Prostate gland (tissue), 2 donors: Measurements from ENCODE around the gene WDR4. TPM values are rescaled to one million over a fixed set of nuclear protein-coding genes. Genes with fewer than 3 reads are reported as not detected.
A peak's percentile ranks its signal among the peaks of the same experiment; 100 is the strongest.

Experiments used
- DNase-seq: peaks from one replicate; pipeline ENCODE4 v3.0.0-alpha.2; 2019; ENCODE audit warnings: low spot score
- H3K27ac ChIP-seq, 2 donors: fragments of 200-600 bp; sonication (generic); 2 replicates each; pipeline ENCODE4 v1.5.1; 2017 to 2019
- H3K27me3 ChIP-seq: fragments of 200-600 bp; sonication (generic); replicated peaks from 2 replicates; pipeline ENCODE4 v1.5.1; 2019; ENCODE audit not compliant: insufficient read depth
- H3K36me3 ChIP-seq, 2 donors: fragments of 200-600 bp; sonication (generic); 1 replicate in 1 of 2; 2 replicates in 1 of 2; pipeline versions ENCODE4 v1.5.1 to v1.8.1; 2017 to 2019
- H3K4me1 ChIP-seq: fragments of 200-600 bp; sonication (generic); replicated peaks from 2 replicates; pipeline ENCODE4 v1.5.1; 2019
- H3K4me3 ChIP-seq, 2 donors: fragments of 200-600 bp; sonication (generic); 2 replicates each; pipeline ENCODE4 v1.5.1; 2017 to 2019
- H3K9me3 ChIP-seq: fragments of 200-600 bp; sonication (generic); 2 replicates; pipeline ENCODE4 v1.5.1; 2017
- CTCF ChIP-seq, 4 experiments: fragments of 200-600 bp in 2 of 4; fragments of 450-650 bp in 2 of 4; sonication (generic) in 2 of 4; IDR thresholded peaks; 1 replicate in 3 of 4; 2 replicates in 1 of 4; pipeline ENCODE4 v1.5.1; 2016 to 2019; ENCODE audit warnings: antibody characterized with exemption in 4 of 4, mild to moderate bottlenecking in 2 of 4, moderate library complexity in 2 of 4
- POLR2A ChIP-seq: fragments of 450-650 bp; IDR thresholded peaks from one replicate; pipeline ENCODE4 v1.6.1; 2016; ENCODE audit warnings: antibody characterized with exemption, mild to moderate bottlenecking
- POLR2AphosphoS5 ChIP-seq: sonication (generic); formaldehyde crosslinking; IDR thresholded peaks from one replicate; pipeline ENCODE4 v1.6.1; 2017; ENCODE audit warnings: antibody characterized with exemption
- WGBS: methylation state at CpG from one replicate; pipeline ENCODE4 v1.1.5; 2018; 5-methylcytosine and 5-hydroxymethylcytosine counted together
- intact Hi-C: fragments of 100-400 bp; cut with DNase I; formaldehyde crosslinking; loops from one replicate; pipeline ENCODE4 v1.14.2; 2022
- total RNA-seq, 2 donors: library from RNA; depleted of rRNA; stranded (reverse); fragments of >200 nt; gene quantifications; one replicate each; pipeline ENCODE4 v1.1.0, GENCODE V29; 2016

WDR4 gene
- total RNA-seq, 2 donors from 2014 or later, result 7.0 to 11.9 TPM

- H3K4me1 ChIP-seq, result no peaks in the 10 kb centered on the region
- 97% methylated on average over 20 of the region's 20 CpGs for WGBS
- H3K27me3 ChIP-seq, result no peaks in the 10 kb centered on the region
- H3K27ac ChIP-seq, result no peak overlapping the region
- intact Hi-C loops, result no loop called here
- H3K36me3 ChIP-seq, result peaks cover 13 to 22% of the 10 kb centered on the region in 2 donors
- no peak for TF ChIP-seq CTCF (IDR thresholded peaks at IDR 0.05)
- no peak for TF ChIP-seq POLR2AphosphoS5
- TF ChIP-seq POLR2A, result no peak
- H3K4me3 ChIP-seq, result no peak overlapping the region
- H3K9me3 ChIP-seq, result no peaks in the 10 kb centered on the region
- no peak for DNase-seq
Observed at GRCh38 chr21:42852925-42853570, 26.3 kb downstream of the WDR4 start.

- H3K4me1 ChIP-seq, result no peaks in the 10 kb centered on the region
- no peaks in the 10 kb centered on the region for H3K9me3 ChIP-seq
- H3K36me3 ChIP-seq, result peaks cover 13 to 21% of the 10 kb centered on the region in 2 donors
- H3K27me3 ChIP-seq, result no peaks in the 10 kb centered on the region
- DNase-seq, result no peak
- intact Hi-C loops, result no loop called here
- no peak overlapping the region for H3K27ac ChIP-seq
- 94% methylated on average over 19 of the region's 19 CpGs for WGBS
- H3K4me3 ChIP-seq, result no peak overlapping the region
- TF ChIP-seq POLR2AphosphoS5, result no peak
- no peak for TF ChIP-seq CTCF (IDR thresholded peaks at IDR 0.05)
- TF ChIP-seq POLR2A, result no peak
Observed at GRCh38 chr21:42851812-42852665, 27.3 kb downstream of the WDR4 start.

- intact Hi-C loops, result no loop called here
- H3K4me3 ChIP-seq, result no peak overlapping the region
- no peak for DNase-seq
- 84% methylated on average over 17 of the region's 21 CpGs for whole genome bisulfite sequencing
- H3K36me3 ChIP-seq, result peaks cover 8 to 16% of the 10 kb centered on the region in 2 donors
- no peaks in the 10 kb centered on the region for H3K9me3 ChIP-seq
- H3K27ac ChIP-seq, result no peak overlapping the region
- no peaks in the 10 kb centered on the region for H3K27me3 ChIP-seq
- H3K4me1 ChIP-seq, result no peaks in the 10 kb centered on the region
- peak in 2 of 4 experiments; percentile 22 to 32 for TF ChIP-seq CTCF (IDR thresholded peaks at IDR 0.05)
- no peak for TF ChIP-seq POLR2AphosphoS5
- no peak for TF ChIP-seq POLR2A
Observed at GRCh38 chr21:42850866-42851391, 28.4 kb downstream of the WDR4 start.

- TF ChIP-seq POLR2AphosphoS5 (no peak), CTCF (IDR thresholded peaks at IDR 0.05) (no peak), POLR2A (no peak)
- DNase-seq, result no peak
- intact Hi-C loops, result no loop called here
- no peak overlapping the region for H3K27ac ChIP-seq
- no peaks in the 10 kb centered on the region for H3K9me3 ChIP-seq
- no peaks in the 10 kb centered on the region for H3K27me3 ChIP-seq
- WGBS, result 95% methylated on average over 9 of the region's 10 CpGs
- H3K4me1 ChIP-seq, result no peaks in the 10 kb centered on the region
- H3K4me3 ChIP-seq, result no peak overlapping the region
- H3K36me3 ChIP-seq, result peaks cover 5 to 12% of the 10 kb centered on the region in 2 donors
Observed at GRCh38 chr21:42850463-42850862, 28.9 kb downstream of the WDR4 start.
